ENCODE measurements around the gene GLB1L2.

The GLB1L2 gene

GRCh38 chr11:134361661-134362060 lies 29.9 kb downstream of the GLB1L2 start:
- no peaks in the 10 kb centered on the region for H3K36me3 ChIP-seq
- H3K27me3 ChIP-seq = peaks cover 15% of the 10 kb centered on the region
- H3K4me3 ChIP-seq (ENCODE audit: low read depth in 1 of 2, low read length in 1 of 2) = no peak overlapping the region
- H3K4me1 ChIP-seq (ENCODE audit: control insufficient read depth in 1 of 2, insufficient read depth in 1 of 2, low read depth in 1 of 2, low read length in 1 of 2) = no peaks in the 10 kb centered on the region
- TF ChIP-seq, protein P1, sequence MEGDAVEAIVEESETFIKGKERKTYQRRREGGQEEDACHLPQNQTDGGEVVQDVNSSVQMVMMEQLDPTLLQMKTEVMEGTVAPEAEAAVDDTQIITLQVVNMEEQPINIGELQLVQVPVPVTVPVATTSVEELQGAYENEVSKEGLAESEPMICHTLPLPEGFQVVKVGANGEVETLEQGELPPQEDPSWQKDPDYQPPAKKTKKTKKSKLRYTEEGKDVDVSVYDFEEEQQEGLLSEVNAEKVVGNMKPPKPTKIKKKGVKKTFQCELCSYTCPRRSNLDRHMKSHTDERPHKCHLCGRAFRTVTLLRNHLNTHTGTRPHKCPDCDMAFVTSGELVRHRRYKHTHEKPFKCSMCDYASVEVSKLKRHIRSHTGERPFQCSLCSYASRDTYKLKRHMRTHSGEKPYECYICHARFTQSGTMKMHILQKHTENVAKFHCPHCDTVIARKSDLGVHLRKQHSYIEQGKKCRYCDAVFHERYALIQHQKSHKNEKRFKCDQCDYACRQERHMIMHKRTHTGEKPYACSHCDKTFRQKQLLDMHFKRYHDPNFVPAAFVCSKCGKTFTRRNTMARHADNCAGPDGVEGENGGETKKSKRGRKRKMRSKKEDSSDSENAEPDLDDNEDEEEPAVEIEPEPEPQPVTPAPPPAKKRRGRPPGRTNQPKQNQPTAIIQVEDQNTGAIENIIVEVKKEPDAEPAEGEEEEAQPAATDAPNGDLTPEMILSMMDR (IDR thresholded peaks at IDR 0.05) = no peak
- H3K27ac ChIP-seq = no peak overlapping the region
- H3K9me3 ChIP-seq = no peaks in the 10 kb centered on the region

GRCh38 chr11:134362192-134362901 lies 30.6 kb downstream of the GLB1L2 start:
- Histone ChIP-seq H3K36me3 (no peaks in the 10 kb centered on the region), H3K4me3 (ENCODE audit: low read depth in 1 of 2, low read length in 1 of 2) (no peak overlapping the region), H3K4me1 (ENCODE audit: control insufficient read depth in 1 of 2, insufficient read depth in 1 of 2, low read depth in 1 of 2, low read length in 1 of 2) (no peaks in the 10 kb centered on the region), H3K27ac (no peak overlapping the region), H3K27me3 (peaks cover 15% of the 10 kb centered on the region), H3K9me3 (no peaks in the 10 kb centered on the region)
- TF ChIP-seq, protein P1 (IDR thresholded peaks at IDR 0.05) = no peak

DNA sequence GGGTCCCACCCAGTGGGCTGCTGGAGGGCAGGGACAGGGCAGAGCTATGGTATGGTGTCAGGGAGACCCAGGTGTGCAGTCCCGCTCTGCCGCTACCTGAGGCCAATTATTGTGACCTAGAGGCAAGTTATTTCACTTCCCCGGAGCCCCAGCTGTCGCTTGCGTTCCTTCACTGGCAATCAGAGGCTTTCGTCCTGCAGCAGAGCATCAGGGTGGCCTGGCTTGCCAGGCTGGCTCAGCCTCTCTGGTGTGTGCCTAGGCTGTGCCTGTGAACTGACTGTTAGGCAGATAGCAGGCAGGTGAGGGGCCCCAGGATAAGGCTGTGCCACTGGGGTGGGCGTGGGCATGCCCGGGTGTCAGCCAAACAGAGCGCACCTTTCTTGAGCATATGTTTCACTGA lies 31.4 kb downstream of the GLB1L2 start:
- no peaks in the 10 kb centered on the region for H3K9me3 ChIP-seq
- no peak overlapping the region for H3K4me3 ChIP-seq (ENCODE audit: low read depth in 1 of 2, low read length in 1 of 2)
- H3K4me1 ChIP-seq (ENCODE audit: control insufficient read depth in 1 of 2, insufficient read depth in 1 of 2, low read depth in 1 of 2, low read length in 1 of 2) = no peaks in the 10 kb centered on the region
- TF ChIP-seq, protein P1 (IDR thresholded peaks at IDR 0.05) = no peak
- no peaks in the 10 kb centered on the region for H3K36me3 ChIP-seq
- H3K27me3 ChIP-seq = peaks cover 15% of the 10 kb centered on the region
- H3K27ac ChIP-seq = no peak overlapping the region

GRCh38 chr11:134363592-134363991 lies 31.8 kb downstream of the GLB1L2 start:
- Histone ChIP-seq H3K27ac (no peak overlapping the region), H3K4me3 (ENCODE audit: low read depth in 1 of 2, low read length in 1 of 2) (no peak overlapping the region), H3K27me3 (peaks cover 15% of the 10 kb centered on the region), H3K4me1 (ENCODE audit: control insufficient read depth in 1 of 2, insufficient read depth in 1 of 2, low read depth in 1 of 2, low read length in 1 of 2) (no peaks in the 10 kb centered on the region), H3K36me3 (no peaks in the 10 kb centered on the region), H3K9me3 (no peaks in the 10 kb centered on the region)
- TF ChIP-seq, protein P1 (IDR thresholded peaks at IDR 0.05) = no peak

DNA sequence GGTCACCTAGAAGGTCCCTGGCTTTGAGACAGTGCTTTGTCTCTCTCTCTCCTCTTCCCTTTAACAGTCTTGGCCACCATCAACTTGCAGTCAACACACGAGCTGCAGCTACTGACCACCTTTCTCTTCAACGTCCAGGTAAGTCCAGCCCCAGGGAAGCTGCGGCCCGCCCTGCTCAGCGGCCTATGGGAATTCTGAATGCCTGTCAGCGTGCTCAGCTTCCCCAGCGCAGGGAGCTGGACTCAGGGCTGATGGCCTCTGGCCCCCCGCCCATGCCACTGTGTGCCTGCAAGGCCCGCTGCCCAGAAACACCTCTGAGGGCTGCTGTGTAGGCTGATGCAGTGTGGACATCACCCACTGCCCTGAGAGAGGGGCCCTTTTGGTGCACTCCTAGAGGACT lies 32.5 kb downstream of the GLB1L2 start:
- H3K4me3 ChIP-seq (ENCODE audit: low read depth in 1 of 2, low read length in 1 of 2) = no peak overlapping the region
- TF ChIP-seq, protein P1 (IDR thresholded peaks at IDR 0.05) = no peak
- H3K27ac ChIP-seq = no peak overlapping the region
- H3K9me3 ChIP-seq = no peaks in the 10 kb centered on the region
- H3K27me3 ChIP-seq = peaks cover 15% of the 10 kb centered on the region
- no peaks in the 10 kb centered on the region for H3K4me1 ChIP-seq (ENCODE audit: control insufficient read depth in 1 of 2, insufficient read depth in 1 of 2, low read depth in 1 of 2, low read length in 1 of 2)
- H3K36me3 ChIP-seq = no peaks in the 10 kb centered on the region

All from neutrophil (primary cell).